WTC11 (cell line): ENCODE results near the gene TRUB1. TPM values are rescaled to one million over a fixed set of nuclear protein-coding genes. Genes with fewer than 3 reads are reported as not detected.

ENCODE experiments used
- ATAC-seq: fragments of 200-7000 bp; cut with Tn5 transposase; 2 replicates; pipeline ENCODE4 v1.10.0; 2021; ENCODE audit warnings: mild to moderate bottlenecking, moderate library complexity
- CTCF ChIA-PET: fragments of 300-600 bp; sonication (Branson Sonifier 250); formaldehyde crosslinking; loops from one replicate; lab custom pipeline; 2021; ENCODE audit warnings: antibody characterized with exemption; lab: Charles Lee
- POLR2A ChIA-PET: fragments of 350-600 bp; sonication (Branson Sonifier 250); formaldehyde crosslinking; loops from one replicate; lab custom pipeline; 2021; ENCODE audit warnings: antibody characterized with exemption; lab: Charles Lee
- DNase-seq: peaks from one replicate; pipeline ENCODE4 v3.0.0; 2021; ENCODE audit warnings: low spot score
- H3K27ac Mint-ChIP-seq: 2 replicates; pipeline ENCODE4 v1.8.0; 2021; ENCODE audit warnings: mixed read lengths
- H3K27me3 Mint-ChIP-seq: 2 replicates; pipeline ENCODE4 v1.8.0; 2021; ENCODE audit warnings: low read depth, mild to moderate bottlenecking, moderate library complexity, mixed read lengths
- H3K36me3 Mint-ChIP-seq: 2 replicates; pipeline ENCODE4 v1.8.0; 2021; ENCODE audit warnings: mixed read lengths
- H3K4me1 Mint-ChIP-seq: 2 replicates; pipeline ENCODE4 v1.8.0; 2022; ENCODE audit warnings: mixed read lengths
- H3K4me3 Mint-ChIP-seq: 2 replicates; pipeline ENCODE4 v1.8.0; 2021; ENCODE audit warnings: mild to moderate bottlenecking, moderate library complexity, mixed read lengths
- H3K9me3 Mint-ChIP-seq: 2 replicates; pipeline ENCODE4 v1.8.0; 2021; ENCODE audit warnings: mixed read lengths
- CREB1 ChIP-seq: sonication (generic); formaldehyde crosslinking; IDR thresholded peaks from 2 replicates; pipeline ENCODE4 v1.8.0; 2023; ENCODE audit warnings: mild to moderate bottlenecking, missing genetic modification reagents
- ELF4 ChIP-seq: sonication (generic); formaldehyde crosslinking; IDR thresholded peaks from 2 replicates; pipeline ENCODE4 v1.8.1; 2022; ENCODE audit warnings: low read depth, mild to moderate bottlenecking, moderate library complexity, missing genetic modification reagents
- FOXK1 ChIP-seq: sonication (generic); formaldehyde crosslinking; IDR thresholded peaks from 2 replicates; pipeline ENCODE4 v1.8.0; 2022; ENCODE audit warnings: mild to moderate bottlenecking, moderate library complexity, missing genetic modification reagents
- GABPB1 ChIP-seq: sonication (generic); formaldehyde crosslinking; IDR thresholded peaks from 2 replicates; pipeline ENCODE4 v1.8.1; 2023; ENCODE audit warnings: mild to moderate bottlenecking, missing genetic modification reagents
- IRF2 ChIP-seq: sonication (generic); formaldehyde crosslinking; IDR thresholded peaks from 2 replicates; pipeline ENCODE4 v1.8.0; 2022; ENCODE audit warnings: low read depth, missing genetic modification reagents, borderline replicate concordance
- JAZF1 ChIP-seq: fragments of 250-450 bp; sonication (Bioruptor Pico); IDR thresholded peaks from 2 replicates; pipeline ENCODE4 v1.9.0; 2021; ENCODE audit warnings: moderate library complexity, mild to moderate bottlenecking, inconsistent platforms
- NR1H2 ChIP-seq: sonication (generic); formaldehyde crosslinking; IDR thresholded peaks from 2 replicates; pipeline ENCODE4 v1.9.0; 2021; ENCODE audit warnings: mild to moderate bottlenecking, moderate library complexity, missing genetic modification reagents
- NR3C1 ChIP-seq: sonication (generic); formaldehyde crosslinking; conservative IDR thresholded peaks from 2 replicates; pipeline ENCODE4 v1.8.1; 2023; ENCODE audit warnings: low read depth, mild to moderate bottlenecking, missing genetic modification reagents
- SMAD4 ChIP-seq: sonication (generic); formaldehyde crosslinking; IDR thresholded peaks from 2 replicates; pipeline ENCODE4 v1.8.0; 2022; ENCODE audit warnings: mild to moderate bottlenecking, missing genetic modification reagents
- TCF7 ChIP-seq: sonication (generic); formaldehyde crosslinking; IDR thresholded peaks from 2 replicates; pipeline ENCODE4 v1.8.0; 2022; ENCODE audit warnings: mild to moderate bottlenecking, low read depth, missing genetic modification reagents, moderate library complexity
- ZBTB21 ChIP-seq: sonication (generic); formaldehyde crosslinking; IDR thresholded peaks from 2 replicates; pipeline ENCODE4 v1.8.1; 2023; ENCODE audit warnings: mild to moderate bottlenecking, missing genetic modification reagents, borderline replicate concordance
- ZNF121 ChIP-seq: sonication (generic); formaldehyde crosslinking; IDR thresholded peaks from 2 replicates; pipeline ENCODE4 v1.8.0; 2023; ENCODE audit warnings: missing genetic modification reagents
- ZNF138 ChIP-seq: sonication (generic); formaldehyde crosslinking; conservative IDR thresholded peaks from 2 replicates; pipeline ENCODE4 v1.8.1; 2022; ENCODE audit warnings: mild to moderate bottlenecking, moderate library complexity, missing genetic modification reagents
- ZNF219 ChIP-seq: sonication (generic); formaldehyde crosslinking; IDR thresholded peaks from 2 replicates; pipeline ENCODE4 v1.8.0; 2023; ENCODE audit warnings: missing genetic modification reagents, mild to moderate bottlenecking, borderline replicate concordance
- ZNF263 ChIP-seq: sonication (generic); formaldehyde crosslinking; IDR thresholded peaks from 2 replicates; pipeline ENCODE4 v1.8.1; 2022; ENCODE audit warnings: low read depth, mild to moderate bottlenecking, moderate library complexity, missing genetic modification reagents
- ZNF416 ChIP-seq: fragments of 250-450 bp; sonication (Bioruptor Pico); IDR thresholded peaks from 2 replicates; pipeline ENCODE4 v1.9.0; 2021; ENCODE audit warnings: mild to moderate bottlenecking, inconsistent platforms
- total RNA-seq: library from RNA; stranded (reverse); gene quantifications from 3 replicates; pipeline ENCODE4 v1.2.3, GENCODE V29; 2021
- TF ChIP-seq, protein P1 (sequence below): fragments of 250-450 bp; sonication (Bioruptor Pico); IDR thresholded peaks from 2 replicates; pipeline ENCODE4 v1.9.0; 2021; ENCODE audit warnings: moderate library complexity, mild to moderate bottlenecking, inconsistent platforms, borderline replicate concordance
- TF ChIP-seq, protein P2 (sequence below): sonication (generic); formaldehyde crosslinking; IDR thresholded peaks from 2 replicates; pipeline ENCODE4 v1.8.1; 2023; ENCODE audit warnings: mild to moderate bottlenecking, missing genetic modification reagents
- TF ChIP-seq, protein P3 (sequence below): fragments of 250-450 bp; sonication (Bioruptor Pico); IDR thresholded peaks from 2 replicates; pipeline ENCODE4 v1.8.0; 2021; ENCODE audit warnings: mild to moderate bottlenecking
- TF ChIP-seq, protein P4 (sequence below): sonication (generic); formaldehyde crosslinking; IDR thresholded peaks from 2 replicates; pipeline ENCODE4 v1.8.1; 2022; ENCODE audit warnings: mild to moderate bottlenecking, moderate library complexity, missing genetic modification reagents
- TF ChIP-seq, protein P5 (sequence below): sonication (generic); formaldehyde crosslinking; IDR thresholded peaks from 2 replicates; pipeline ENCODE4 v1.8.1; 2022; ENCODE audit warnings: missing genetic modification reagents, borderline replicate concordance
- TF ChIP-seq, protein P6 (sequence below): sonication (generic); formaldehyde crosslinking; IDR thresholded peaks from 2 replicates; pipeline ENCODE4 v1.8.0; 2022; ENCODE audit warnings: missing genetic modification reagents
- TF ChIP-seq, protein P7 (sequence below): sonication (generic); formaldehyde crosslinking; IDR thresholded peaks from 2 replicates; pipeline ENCODE4 v1.8.0; 2022; ENCODE audit warnings: mild to moderate bottlenecking, missing genetic modification reagents

The TRUB1 gene
- total RNA-seq, 1 experiment from 2014 or later, result 27.8 TPM

DNA sequence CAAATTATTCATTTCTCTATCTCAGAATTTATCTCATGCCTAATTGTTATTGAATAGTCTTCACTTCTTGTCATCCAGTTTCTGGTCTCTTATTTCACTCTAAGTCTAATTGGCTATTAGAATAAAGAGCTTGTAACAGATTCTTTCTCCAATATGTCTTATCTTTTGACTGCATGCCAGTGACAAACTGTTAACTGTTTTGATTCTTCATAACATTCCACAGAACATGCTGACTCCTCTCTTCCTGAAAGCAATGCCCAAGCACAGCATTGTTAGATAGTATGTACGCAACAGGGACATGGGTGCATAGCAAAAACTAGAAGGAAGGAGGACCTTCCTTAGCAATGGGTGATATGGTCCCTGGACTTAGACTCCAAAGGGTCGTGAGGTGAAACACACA, 65.4 kb downstream of the TRUB1 start:
- no peak for DNase-seq
- no peaks in the 10 kb centered on the region for H3K27me3 Mint-ChIP-seq
- H3K9me3 Mint-ChIP-seq, result no peaks in the 10 kb centered on the region
- H3K4me1 Mint-ChIP-seq, result peaks cover 30% of the 10 kb centered on the region
- no peak for ATAC-seq
- ChIA-PET POLR2A (interaction anchor here (0.5 kb wide), 1 partner anchor 15 kb away, joined by 3 read pairs; no protein-coding TSS in a partner anchor), CTCF (no interaction called here)
- no peaks in the 10 kb centered on the region for H3K36me3 Mint-ChIP-seq
- H3K4me3 Mint-ChIP-seq, result no peak overlapping the region
- TF ChIP-seq CREB1 (no peak), NR3C1 (CRISPR knock-in tag) (no peak), GABPB1 (CRISPR knock-in tag) (no peak), ZNF138 (CRISPR knock-in tag) (no peak), ZNF416 (no peak), ZBTB21 (CRISPR knock-in tag) (no peak), ZNF219 (CRISPR knock-in tag) (no peak), FOXK1 (no peak), ELF4 (no peak), IRF2 (CRISPR knock-in tag) (no peak), JAZF1 (no peak), TCF7 (CRISPR knock-in tag) (no peak)
- TF ChIP-seq, protein P1, sequence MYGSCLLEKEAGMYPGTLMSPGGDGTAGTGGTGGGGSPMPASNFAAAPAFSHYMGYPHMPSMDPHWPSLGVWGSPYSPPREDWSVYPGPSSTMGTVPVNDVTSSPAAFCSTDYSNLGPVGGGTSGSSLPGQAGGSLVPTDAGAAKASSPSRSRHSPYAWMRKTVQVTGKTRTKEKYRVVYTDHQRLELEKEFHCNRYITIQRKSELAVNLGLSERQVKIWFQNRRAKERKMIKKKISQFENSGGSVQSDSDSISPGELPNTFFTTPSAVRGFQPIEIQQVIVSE (CRISPR knock-in tag), result no peak
- TF ChIP-seq, protein P2, sequence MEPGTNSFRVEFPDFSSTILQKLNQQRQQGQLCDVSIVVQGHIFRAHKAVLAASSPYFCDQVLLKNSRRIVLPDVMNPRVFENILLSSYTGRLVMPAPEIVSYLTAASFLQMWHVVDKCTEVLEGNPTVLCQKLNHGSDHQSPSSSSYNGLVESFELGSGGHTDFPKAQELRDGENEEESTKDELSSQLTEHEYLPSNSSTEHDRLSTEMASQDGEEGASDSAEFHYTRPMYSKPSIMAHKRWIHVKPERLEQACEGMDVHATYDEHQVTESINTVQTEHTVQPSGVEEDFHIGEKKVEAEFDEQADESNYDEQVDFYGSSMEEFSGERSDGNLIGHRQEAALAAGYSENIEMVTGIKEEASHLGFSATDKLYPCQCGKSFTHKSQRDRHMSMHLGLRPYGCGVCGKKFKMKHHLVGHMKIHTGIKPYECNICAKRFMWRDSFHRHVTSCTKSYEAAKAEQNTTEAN (CRISPR knock-in tag), result no peak
- TF ChIP-seq, protein P3, sequence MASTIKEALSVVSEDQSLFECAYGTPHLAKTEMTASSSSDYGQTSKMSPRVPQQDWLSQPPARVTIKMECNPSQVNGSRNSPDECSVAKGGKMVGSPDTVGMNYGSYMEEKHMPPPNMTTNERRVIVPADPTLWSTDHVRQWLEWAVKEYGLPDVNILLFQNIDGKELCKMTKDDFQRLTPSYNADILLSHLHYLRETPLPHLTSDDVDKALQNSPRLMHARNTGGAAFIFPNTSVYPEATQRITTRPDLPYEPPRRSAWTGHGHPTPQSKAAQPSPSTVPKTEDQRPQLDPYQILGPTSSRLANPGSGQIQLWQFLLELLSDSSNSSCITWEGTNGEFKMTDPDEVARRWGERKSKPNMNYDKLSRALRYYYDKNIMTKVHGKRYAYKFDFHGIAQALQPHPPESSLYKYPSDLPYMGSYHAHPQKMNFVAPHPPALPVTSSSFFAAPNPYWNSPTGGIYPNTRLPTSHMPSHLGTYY (CRISPR knock-in tag), result no peak
- TF ChIP-seq, protein P4, sequence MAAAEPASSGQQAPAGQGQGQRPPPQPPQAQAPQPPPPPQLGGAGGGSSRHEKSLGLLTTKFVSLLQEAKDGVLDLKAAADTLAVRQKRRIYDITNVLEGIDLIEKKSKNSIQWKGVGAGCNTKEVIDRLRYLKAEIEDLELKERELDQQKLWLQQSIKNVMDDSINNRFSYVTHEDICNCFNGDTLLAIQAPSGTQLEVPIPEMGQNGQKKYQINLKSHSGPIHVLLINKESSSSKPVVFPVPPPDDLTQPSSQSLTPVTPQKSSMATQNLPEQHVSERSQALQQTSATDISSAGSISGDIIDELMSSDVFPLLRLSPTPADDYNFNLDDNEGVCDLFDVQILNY, result no peak
- TF ChIP-seq, protein P5, sequence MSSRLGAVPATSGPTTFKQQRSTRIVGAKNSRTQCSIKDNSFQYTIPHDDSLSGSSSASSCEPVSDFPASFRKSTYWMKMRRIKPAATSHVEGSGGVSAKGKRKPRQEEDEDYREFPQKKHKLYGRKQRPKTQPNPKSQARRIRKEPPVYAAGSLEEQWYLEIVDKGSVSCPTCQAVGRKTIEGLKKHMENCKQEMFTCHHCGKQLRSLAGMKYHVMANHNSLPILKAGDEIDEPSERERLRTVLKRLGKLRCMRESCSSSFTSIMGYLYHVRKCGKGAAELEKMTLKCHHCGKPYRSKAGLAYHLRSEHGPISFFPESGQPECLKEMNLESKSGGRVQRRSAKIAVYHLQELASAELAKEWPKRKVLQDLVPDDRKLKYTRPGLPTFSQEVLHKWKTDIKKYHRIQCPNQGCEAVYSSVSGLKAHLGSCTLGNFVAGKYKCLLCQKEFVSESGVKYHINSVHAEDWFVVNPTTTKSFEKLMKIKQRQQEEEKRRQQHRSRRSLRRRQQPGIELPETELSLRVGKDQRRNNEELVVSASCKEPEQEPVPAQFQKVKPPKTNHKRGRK (CRISPR knock-in tag), result no peak
- no peak overlapping the region for H3K27ac Mint-ChIP-seq

DNA sequence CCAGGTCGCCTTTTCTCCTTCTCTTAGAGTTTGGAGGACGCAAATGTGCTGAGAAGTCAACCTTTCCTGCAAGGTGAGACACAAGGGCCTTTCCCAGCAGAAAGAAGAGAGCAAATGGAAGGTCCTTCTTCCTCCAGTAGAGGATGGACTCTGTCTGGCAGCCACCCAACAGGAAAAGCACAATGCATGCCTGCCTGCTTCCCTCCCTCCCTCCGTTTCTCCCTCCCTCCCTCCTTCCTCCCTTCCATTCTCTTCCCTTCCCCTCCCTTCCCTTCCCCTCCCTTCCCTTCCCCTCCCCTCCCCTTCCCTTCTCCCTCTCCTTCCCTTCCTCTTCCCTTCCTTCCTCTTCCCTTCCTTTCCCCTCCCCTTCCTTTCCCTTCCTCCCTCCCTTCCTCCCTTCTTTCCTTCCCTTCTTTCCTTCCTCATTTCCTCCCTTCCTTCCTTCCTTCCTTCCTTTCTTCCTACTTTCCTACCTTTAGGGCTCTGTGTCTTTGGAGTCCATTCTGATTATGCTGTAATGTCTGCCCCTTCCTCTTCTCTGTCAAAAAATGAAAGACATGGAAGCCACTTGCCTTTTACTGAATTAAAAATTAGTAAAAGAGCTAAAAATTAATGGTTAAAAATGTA, 66.4 kb downstream of the TRUB1 start:
- Mint-ChIP-seq H3K4me3 (no peak overlapping the region), H3K9me3 (no peaks in the 10 kb centered on the region), H3K27me3 (no peaks in the 10 kb centered on the region), H3K4me1 (peaks cover 23% of the 10 kb centered on the region), H3K27ac (no peak overlapping the region), H3K36me3 (no peaks in the 10 kb centered on the region)
- ChIA-PET POLR2A (no interaction called here), CTCF (no interaction called here)
- no peak for DNase-seq
- ATAC-seq, result no peak
- TF ChIP-seq ZNF121 (CRISPR knock-in tag) (no peak), NR1H2 (CRISPR knock-in tag) (no peak), SMAD4 (no peak), ZNF263 (CRISPR knock-in tag) (no peak)
- TF ChIP-seq, protein P6, sequence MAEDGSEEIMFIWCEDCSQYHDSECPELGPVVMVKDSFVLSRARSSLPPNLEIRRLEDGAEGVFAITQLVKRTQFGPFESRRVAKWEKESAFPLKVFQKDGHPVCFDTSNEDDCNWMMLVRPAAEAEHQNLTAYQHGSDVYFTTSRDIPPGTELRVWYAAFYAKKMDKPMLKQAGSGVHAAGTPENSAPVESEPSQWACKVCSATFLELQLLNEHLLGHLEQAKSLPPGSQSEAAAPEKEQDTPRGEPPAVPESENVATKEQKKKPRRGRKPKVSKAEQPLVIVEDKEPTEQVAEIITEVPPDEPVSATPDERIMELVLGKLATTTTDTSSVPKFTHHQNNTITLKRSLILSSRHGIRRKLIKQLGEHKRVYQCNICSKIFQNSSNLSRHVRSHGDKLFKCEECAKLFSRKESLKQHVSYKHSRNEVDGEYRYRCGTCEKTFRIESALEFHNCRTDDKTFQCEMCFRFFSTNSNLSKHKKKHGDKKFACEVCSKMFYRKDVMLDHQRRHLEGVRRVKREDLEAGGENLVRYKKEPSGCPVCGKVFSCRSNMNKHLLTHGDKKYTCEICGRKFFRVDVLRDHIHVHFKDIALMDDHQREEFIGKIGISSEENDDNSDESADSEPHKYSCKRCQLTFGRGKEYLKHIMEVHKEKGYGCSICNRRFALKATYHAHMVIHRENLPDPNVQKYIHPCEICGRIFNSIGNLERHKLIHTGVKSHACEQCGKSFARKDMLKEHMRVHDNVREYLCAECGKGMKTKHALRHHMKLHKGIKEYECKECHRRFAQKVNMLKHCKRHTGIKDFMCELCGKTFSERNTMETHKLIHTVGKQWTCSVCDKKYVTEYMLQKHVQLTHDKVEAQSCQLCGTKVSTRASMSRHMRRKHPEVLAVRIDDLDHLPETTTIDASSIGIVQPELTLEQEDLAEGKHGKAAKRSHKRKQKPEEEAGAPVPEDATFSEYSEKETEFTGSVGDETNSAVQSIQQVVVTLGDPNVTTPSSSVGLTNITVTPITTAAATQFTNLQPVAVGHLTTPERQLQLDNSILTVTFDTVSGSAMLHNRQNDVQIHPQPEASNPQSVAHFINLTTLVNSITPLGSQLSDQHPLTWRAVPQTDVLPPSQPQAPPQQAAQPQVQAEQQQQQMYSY (CRISPR knock-in tag), result no peak
- TF ChIP-seq, protein P7, sequence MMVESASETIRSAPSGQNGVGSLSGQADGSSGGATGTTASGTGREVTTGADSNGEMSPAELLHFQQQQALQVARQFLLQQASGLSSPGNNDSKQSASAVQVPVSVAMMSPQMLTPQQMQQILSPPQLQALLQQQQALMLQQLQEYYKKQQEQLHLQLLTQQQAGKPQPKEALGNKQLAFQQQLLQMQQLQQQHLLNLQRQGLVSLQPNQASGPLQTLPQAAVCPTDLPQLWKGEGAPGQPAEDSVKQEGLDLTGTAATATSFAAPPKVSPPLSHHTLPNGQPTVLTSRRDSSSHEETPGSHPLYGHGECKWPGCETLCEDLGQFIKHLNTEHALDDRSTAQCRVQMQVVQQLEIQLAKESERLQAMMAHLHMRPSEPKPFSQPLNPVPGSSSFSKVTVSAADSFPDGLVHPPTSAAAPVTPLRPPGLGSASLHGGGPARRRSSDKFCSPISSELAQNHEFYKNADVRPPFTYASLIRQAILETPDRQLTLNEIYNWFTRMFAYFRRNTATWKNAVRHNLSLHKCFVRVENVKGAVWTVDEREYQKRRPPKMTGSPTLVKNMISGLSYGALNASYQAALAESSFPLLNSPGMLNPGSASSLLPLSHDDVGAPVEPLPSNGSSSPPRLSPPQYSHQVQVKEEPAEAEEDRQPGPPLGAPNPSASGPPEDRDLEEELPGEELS (CRISPR knock-in tag), result no peak
